OCI-LY1 (cell line): ENCODE results near the gene PCBP1.

Experiments used
- CTCF ChIP-seq: fragments of 200-600 bp; sonication (generic), shearing (Covaris generic); IDR thresholded peaks from 2 replicates; pipeline ENCODE4 v1.5.1; 2017; ENCODE audit warnings: mild to moderate bottlenecking, antibody characterized with exemption, low read length, moderate library complexity, mixed read lengths
- EZH2 ChIP-seq: fragments of 200-600 bp; sonication (generic), shearing (Covaris generic); IDR thresholded peaks from 2 replicates; pipeline ENCODE4 v1.8.0; 2017; ENCODE audit warnings: borderline replicate concordance, mixed run types, mild to moderate bottlenecking, antibody characterized with exemption, low read length, moderate library complexity, mixed read lengths

- no peak for TF ChIP-seq CTCF
- no peak for TF ChIP-seq EZH2
These were observed 38.0 kb upstream of the PCBP1 start for GRCh38 chr2:70049255-70049654.
